NCI-H2081 (cell line): ENCODE results near the gene TAF10.

Experiments used
- DNase-seq, 2 experiments: peaks; one replicate each; lab custom pipeline; 2025; lab: John Stamatoyannopoulos, UW

The TAF10 gene

DNA sequence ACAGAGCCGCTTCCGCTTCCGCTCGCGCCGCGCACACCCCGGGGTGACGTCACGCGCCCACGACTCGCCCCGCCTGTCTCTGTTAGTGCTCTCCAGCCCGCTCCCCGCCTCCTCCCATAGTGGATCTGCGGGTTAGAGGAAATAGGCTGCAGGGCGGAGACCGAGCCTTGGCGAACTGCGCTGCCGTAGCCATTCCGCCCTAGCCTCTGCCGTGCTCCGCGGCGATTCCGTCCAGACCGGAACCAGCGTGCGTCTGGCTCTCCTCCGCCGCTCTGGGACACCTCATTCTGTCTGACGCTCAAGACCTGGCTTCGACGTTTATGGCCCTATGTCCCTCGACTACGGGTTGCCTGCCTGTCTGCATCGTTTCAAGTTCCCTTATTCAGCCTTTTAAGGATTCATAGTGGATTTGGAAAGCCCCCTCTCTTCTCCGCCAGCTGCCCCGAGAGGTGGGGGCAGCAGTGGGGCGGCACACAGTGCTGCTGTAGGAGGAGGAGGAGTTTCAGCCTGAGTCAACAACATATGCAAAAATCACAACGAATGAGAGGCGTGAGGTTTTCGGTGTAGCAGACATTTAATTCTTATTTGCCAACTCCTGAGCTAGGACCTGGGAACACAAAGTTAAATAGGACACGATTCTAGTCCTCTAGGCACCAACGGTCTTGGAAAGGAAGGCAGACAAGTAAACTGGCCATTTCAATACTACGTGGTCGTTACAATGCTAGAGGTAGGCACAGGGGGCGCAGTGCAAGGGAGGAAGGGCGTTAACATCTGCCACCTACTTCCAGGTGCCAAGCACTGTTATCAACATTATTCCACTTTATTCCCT lies at the start of gene TAF10:
TSS of gene TAF10 (minus strand) at position 4 of the 829 bp plus-strand sequence. CDS start 27 bp downstream, outside the sequence.
- peak; percentile 93 to 94 for DNase-seq

DNA sequence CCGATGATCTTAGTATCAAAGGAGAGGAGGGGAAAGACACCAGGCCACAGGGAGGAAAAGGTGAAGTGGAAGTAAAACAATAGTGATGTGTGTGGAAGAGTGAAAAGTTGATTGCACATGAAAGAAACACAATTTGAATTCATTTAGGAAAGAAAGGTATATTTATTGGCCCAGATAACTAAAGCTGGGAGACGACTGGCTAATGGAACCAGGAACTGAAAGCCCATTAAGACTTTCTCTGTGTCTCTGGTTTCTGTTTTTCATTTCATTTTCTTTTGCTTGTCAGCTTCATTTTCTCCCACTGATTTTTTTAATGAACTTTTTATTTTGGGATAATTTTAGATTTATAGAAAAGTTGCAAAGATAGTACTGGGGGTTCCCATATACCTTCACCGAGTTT lies 48.7 kb upstream of the TAF10 start:
- DNase-seq = no peak

DNA sequence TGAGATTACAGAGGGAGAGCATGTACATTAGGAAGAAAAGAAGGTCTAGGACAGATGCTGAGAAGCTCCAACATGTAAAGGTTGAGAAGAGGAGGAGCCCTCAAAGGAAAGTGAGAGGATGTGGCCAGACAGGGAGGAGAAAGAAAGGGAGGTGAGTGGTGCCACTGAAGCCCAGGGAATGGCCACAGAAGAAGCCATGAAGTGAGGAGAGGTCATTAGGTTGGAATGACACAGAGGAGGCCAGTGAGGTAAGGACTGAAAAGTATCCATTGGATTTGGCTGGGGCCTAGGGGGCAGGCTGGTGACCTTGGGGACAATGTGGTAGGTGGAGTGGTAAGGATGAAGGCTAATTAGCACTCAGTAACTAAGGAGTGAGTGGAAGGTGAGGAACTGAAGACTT lies 46.6 kb upstream of the TAF10 start:
- DNase-seq = no peak

DNA sequence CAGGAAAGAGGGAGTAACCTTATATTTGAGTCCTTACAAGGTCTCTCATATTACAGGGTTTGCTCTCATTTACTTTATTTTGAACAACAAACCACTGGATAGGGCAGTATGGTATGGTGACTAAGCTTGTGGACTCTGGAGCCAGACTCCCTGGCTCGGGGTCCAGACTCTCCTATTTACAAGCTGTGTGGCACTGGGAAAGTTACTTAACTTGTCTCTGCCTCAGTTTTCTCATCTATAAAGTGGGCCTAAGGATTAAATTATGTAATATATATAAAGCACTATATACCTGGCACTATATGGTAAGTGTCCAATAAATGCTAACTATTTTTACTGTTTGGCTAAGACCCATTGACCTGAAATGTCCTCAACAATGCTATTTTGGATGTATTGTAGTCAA lies 45.3 kb upstream of the TAF10 start:
- DNase-seq = no peak

DNA sequence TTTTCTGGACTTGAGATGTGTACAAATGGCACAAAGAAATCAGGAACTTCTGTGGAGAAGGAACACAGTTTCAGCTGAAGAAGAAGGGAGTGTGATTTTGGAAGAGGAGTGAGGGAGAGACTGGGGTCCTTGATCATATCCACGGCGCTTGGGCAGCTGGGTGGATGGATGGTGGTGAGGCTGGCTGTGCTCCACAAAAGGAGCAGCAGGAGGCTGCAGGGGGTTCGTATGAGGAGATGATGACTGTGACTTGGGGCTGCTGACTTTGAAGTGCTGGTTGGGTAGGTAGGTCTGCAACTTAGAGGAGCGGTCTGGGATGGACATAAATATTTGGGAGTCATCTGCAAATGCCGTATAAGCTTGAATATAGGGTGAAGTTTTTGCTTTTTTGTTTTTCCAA lies 44.9 kb upstream of the TAF10 start:
- DNase-seq = no peak

DNA sequence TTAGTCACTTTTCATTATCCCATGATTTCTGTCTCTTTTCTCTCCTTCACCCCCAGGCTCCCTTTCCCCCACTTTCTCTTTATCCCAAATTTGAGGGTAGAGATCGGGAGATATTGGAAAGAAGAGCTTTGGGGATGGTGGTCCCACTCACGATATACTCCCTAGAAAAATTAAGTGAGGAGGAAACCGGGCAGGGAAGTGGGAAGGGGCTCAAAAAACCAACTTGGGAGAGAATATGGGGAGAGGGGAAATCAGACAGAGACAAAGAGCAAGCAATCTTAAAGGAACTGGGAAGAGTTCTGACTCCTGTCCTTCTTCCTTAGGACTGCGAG lies 44.5 kb upstream of the TAF10 start:
- no peak for DNase-seq

DNA sequence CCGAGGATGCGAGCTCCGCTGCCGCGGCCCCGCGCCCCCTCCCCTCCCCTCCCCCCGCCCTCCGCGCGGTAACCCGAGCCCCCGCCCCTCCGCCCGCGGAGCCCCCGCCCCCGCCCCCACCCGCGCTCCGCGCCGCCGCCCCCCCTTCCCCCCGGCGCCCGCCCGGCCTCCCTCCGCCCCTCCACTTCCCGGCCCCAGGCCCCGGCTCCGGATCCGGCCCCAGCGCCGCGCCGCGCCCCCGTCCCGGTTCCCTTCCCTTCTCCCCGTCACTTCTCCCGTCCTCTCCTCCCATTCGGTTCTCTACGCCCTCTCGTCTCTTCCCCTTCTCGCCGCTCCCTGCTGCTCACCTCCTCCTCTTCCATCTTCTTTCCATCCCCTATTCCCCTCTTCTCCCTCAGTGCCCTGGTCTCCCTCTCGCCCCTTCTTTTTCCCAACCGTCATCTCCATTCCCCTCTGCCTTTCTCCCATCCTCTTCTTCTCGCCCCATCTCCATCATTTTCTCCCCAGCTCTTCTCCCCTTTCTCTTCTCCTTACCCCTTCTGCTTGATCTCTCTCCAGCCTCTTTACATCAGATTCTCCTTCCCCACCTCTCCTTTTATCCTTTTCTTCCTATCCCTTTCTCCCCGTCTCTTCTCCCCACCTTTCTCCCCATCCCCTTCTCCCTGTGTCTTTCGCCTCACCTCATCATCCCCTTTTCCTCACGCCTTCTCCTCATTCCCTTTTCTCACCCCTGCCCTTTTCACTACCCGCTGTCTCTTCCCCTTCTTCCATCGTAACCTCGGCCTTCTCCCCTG lies 44.0 kb upstream of the TAF10 start, which contains the start of gene DCHS1:
TSS of gene DCHS1 (minus strand) at position 20 of the 794 bp plus-strand sequence. CDS start 14,196 bp downstream, outside the sequence.
- no peak for DNase-seq

DNA sequence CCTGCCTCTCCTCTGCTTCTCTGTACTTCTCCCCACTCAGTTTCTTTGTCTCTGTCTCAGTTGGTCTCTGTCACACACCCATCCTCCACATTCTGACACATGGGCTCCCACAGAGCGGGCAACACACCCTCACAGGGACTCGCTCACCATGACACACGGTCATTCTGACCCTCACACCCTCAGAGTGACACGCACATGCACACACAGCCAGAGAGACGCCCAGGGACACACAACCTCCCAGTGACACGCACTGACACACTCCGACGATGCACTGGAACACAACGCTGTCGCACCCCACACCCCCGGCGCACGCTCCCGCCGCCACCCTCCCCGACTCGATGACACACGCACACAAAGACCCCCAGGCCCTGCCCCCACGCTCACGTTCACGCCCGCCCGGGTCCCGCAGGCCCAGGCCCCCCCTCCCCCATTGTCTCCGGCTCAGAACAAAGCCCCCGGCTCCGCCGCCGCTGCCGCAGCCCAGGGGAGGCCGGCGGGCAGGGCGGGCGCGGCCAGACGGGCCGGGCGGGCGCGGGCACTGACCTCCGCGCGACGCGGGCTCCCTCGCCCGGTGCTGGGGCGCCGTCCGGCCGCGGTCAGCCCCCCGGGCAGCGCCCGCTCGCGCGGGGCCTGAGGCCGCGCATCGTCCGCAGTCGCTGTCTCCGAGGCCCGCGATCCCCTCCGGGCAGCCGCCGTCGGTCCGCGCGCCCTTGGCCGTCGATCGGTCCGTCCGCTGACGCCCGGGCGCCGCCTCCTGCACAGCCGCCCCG lies 43.2 kb upstream of the TAF10 start:
- no peak for DNase-seq

DNA sequence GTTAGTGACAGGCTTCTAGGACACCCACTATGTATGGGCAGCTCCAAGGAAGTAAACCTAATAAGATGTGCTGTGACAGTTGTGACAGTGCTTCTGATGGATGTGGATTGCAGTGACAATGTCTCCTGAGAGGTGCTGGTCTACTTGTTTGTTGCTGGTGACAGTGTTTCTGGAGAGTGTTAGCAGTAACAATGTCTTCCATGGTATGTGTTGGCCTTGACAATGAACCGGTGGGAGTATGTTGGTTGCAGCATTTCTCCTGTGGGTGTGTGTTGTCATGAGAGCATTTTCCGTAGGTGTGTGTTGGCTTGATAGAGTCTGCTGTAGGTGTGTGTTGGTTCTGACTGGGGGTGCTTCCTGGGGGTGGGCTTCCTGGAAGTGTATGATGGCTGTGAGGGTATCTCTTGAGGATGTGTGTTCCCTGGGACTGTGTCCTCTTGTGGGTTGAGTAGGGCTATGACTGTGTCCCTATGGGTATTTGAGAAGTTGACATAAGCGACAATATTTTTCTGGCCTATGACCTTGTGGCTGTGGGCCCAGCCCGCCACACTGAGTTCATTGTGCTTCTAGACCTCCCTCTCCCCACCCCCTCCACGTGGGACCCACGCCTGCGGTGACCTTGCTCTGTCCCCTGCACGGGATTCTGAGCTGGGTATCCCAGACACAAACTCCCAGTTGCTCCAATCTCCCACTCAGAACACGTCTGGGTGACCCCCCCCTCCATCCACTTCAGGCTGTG lies 42.4 kb upstream of the TAF10 start:
- DNase-seq = no peak

DNA sequence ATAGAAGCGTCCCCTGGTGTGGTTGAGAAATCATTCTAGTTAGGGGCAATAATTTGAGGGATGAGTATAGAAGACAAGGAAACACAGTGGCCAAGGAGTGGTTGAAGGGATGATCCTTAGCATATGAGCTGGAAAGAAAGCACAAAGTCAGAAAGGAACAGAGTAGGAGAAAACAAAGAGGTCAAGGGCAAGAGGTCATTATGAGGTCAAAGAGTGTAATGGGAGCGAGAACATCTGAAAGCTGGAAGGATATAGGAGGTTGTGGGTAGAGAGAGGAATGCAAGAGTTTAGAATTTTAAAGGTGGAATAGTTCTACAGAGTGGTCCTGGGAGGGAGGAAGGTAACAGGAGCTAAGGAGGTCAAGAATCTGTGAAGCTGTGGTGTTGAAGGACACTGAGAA lies 41.6 kb upstream of the TAF10 start:
- no peak for DNase-seq

DNA sequence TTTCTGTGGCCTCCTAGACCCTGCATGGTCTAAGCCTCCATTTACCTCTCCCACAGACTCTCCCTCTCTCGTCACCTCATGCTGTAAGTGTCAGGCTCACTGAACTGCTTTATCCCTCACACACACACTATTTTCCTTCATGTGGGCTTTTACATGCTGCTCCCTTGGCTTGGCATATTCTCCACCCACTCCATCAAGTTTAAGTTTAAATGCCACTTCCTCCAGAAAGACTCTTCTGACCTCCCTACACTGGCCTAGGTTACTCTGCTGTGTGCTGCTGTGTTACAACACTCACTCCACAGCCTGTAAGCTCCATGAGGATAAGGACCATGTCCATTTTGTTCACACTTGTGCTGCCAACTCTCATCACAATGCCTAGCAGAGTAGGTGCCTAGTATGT lies 41.1 kb upstream of the TAF10 start:
- no peak for DNase-seq

DNA sequence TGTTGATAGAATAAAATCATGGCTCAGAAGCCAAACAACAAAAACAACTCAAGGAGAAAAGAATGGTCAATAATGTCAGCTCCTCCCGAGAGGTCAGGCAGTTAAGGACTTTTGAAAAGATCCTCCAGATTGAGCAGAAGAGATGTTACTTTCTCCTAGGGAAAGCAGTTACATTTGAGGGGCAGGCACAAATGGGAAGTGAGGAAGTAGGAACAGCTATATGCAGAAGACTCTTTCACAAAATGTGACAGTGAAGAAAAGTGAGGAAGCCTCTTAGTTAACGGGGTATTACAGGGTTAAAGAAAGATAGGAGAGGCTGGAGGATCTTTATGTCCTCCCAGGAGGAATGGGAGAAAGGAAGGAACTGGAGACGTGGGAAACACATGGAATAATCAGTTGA lies 40.2 kb upstream of the TAF10 start:
- no peak for DNase-seq

DNA sequence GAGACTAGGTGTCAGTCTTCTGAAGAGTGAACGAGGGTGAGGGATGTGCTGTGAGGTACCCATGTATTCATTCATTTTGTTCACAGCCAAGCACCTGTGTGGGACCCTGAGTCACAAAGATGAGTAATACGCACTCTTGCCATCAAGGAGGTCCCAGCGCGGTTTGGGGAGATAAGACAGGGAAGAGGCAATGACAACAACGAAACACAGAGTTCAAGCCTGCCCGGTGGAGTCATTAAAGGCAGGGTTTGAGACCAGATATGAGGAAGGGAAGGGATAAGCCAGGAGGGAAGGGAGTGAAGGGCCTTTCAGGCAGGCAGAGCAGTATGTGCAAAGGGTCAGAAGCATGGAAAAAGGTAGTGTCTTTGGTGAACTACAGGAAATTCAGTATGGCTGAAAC lies 39.0 kb upstream of the TAF10 start:
- DNase-seq = no peak

DNA sequence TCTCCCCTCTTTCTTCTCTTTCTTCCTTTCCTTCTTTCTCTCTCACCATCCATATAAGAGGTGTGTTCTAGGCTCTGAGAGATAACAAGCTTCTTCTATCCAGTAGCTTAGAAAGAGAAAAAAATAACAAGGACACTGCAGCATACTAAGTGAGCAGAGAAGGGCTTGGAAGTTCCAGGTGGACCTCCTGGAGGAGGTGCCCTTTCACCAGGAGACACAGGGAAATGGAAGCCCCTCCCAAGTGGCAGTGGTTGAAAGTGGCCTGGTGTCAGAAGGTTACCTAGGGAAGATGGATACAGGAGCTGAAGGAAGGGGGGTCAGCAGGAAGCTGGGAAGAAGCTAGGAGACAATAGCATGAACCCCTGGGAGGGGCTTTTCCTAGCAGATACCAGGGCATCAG lies 38.1 kb upstream of the TAF10 start:
- no peak for DNase-seq

DNA sequence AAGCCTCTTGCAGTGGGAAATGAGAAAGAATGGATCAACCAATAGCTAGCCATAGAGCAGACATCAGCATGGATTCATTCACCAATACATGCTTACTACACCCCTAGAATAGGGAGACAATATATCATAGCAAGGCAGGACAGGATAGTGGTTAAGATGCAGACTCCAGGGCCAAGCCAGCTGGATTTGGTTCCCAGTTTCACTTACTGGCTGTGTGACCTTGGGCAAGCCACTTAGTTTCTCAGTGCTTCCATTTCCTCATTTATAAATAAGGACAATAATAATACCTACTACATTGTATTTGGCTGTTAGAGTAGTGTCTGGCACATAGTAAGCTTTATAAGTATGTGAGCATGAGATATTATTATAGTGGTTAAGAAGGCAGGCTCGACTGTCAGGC lies 36.5 kb upstream of the TAF10 start:
- DNase-seq = no peak

DNA sequence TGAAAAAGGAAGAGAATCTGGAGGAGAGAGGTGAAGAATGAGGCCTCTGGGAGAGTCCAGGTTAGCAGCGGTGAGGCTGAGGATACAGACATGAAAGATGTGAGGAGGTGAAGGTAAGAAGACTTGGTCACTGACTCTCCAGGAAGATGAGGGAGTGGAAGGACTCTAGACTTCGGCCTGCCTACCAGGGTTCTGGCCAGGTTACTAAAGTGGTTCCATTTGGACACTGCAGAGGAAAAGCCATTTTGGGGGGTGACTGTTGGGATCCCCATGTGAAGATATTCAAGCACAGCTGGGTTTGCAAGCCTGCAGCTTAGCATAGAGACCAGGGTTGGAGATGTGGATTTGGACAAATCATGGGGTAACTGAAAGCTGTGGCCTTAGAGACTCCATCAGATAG lies 35.8 kb upstream of the TAF10 start:
- no peak for DNase-seq

DNA sequence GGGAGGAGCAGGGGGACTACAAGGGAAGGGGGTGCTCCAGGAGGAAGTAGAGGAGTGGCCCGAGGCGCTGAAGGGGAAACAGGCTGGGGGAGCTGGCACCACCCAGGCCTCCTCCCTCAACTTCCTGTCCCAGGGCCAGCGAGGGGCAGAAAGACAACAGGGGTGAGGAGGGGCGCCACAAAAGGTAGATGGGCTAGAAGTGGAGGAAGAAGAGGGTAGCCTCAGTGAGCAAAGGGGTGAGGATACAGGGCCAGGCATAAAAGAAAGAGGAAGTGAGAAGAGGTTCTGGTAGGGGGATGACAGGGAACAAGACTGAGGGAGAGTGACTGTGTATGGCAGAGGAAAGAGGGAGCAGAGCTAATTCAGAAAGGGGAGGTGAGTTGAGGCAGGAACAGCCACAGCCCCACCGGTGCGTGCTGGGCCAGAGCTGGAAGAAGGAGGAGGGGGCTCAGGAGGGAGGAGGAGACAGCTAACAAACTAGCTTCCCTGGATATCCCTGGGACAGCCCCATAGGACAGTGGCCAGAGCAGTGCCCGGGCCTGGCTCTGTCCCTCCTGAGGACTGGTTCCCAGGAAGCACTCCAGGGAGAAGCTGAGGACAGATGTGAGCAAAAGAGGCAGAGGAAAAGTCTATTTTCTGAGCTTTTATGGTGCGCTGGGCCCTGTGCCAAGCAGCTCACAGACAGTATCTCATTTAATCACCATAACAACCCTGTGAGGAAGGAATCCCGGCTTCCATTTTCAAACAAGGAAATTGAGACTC lies 35.1 kb upstream of the TAF10 start:
- DNase-seq = no peak

DNA sequence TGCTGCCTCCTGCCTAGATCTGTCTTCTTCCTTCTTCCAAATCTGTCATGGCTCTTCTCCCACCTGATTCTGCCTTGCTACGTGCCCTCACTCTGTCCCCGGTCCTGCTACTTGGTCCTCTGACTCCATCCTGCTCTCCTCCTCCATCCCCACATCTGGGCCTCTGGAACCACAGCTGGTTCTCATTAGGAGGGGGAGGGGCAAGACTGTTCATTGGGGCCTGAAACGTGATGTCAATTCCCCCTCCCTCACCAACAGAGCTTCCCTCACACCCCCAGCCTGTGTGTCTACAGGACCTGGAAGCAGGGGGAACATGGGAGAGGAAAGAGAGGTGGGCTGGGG lies 34.5 kb upstream of the TAF10 start:
- no peak for DNase-seq

DNA sequence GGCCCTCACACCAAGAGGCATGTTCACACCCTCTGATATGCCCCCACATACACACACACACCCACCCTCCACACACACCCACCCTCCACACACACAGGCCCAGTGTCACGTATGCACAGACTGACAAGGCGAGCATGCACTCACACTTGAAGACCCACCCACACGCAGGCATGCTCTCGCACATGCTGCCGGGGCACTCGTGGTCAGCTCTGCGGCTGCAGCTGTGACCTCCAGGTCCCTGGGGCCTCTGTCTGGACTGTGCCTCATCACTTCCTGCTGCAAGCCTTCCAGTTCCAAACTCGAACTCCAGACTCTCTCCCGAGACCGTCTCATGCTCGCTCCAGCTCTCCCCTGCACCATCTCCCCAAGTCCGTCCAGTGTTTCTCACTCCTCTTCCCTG lies 34.1 kb upstream of the TAF10 start:
- no peak for DNase-seq

DNA sequence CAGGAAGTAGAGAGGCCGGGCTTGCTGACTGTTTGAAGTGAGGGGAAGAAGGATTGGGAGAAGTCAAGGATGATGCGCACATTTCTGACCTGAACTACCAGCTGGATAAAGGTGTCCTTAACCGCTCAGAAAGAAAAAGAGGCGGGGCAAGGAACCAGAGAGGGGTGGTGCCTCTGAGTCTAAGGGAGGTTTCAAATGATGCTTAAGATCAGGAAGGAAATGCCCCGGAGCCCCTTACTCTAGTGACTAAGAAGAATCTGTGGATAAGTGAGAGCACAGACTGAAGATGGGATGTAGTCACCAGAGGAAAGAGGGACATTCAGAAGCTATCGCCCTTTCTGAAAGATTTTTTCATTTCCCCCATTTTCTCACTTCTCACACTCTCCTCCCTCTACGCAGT lies 30.9 kb upstream of the TAF10 start:
- no peak for DNase-seq

DNA sequence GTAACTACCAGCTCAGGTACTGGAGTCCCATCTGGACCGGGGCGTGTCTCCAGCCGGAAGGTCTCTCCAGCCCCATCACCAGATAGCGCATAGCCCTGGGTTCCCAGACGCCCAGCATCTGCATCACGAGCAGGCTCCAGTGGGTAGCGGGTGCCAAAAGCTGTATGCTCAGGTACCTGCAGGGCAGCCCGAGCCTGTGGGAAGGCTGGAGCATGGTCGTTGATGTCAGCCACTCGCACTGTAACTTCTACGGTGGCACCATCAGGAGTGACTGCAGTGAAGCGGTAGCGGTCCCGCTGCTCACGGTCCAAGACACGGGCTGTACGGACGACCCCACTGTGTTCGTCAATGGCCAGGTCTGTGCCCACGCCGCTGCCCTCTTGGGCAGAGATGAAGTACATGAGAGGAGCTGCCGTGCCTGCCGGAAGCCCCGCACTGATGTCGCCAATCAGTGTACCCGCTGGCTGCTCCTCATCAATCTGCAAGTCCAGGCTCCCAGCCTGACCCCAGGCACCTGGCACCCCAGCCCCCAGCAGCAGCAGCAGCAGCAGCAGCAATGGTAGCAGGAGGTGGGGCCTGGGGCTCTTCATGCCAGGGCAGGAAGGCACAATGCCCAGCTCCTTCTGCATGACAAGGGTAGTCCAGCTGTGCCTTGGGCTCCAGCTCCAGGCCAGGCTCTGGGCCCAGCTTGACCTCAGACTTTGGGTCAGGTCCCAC lies 29.1 kb upstream of the TAF10 start:
- no peak for DNase-seq
